OCI-M1 (cell line): Measurements from ENCODE around the gene ADO.
"Not testable (repeated sequence)": the region's sequence is repeated elsewhere in the genome, so short reads cannot be mapped to it uniquely, and the experiment has no call there.

Experiments used
- DNase-seq: peaks from one replicate; lab custom pipeline; 2025; lab: John Stamatoyannopoulos, UW

ADO gene

GRCh38 chr10:62804356-62805230, at the start of gene ADO:
ADO (plus strand) TSS chr10:62804720; CDS start chr10:62805060, 340 bp downstream.
- DNase-seq: peak; percentile 94

- DNase-seq: no peak
Observed at GRCh38 chr10:62754963-62755362, 49.6 kb upstream of the ADO start.

- DNase-seq: no peak
Observed at GRCh38 chr10:62755662-62756653, 48.6 kb upstream of the ADO start.

- DNase-seq: no peak
Observed at GRCh38 chr10:62759599-62760175, 44.8 kb upstream of the ADO start.

- no peak for DNase-seq
Observed at GRCh38 chr10:62760401-62760800, 44.1 kb upstream of the ADO start.

GRCh38 chr10:62761115-62761514, 43.4 kb upstream of the ADO start:
- DNase-seq: no peak

GRCh38 chr10:62763155-62763554, 41.4 kb upstream of the ADO start:
- no peak for DNase-seq

GRCh38 chr10:62764011-62764410, 40.5 kb upstream of the ADO start:
- no peak for DNase-seq

GRCh38 chr10:62765726-62766125, 38.8 kb upstream of the ADO start:
- DNase-seq: no peak

GRCh38 chr10:62766386-62766785, 38.1 kb upstream of the ADO start:
- DNase-seq: no peak

- peak; percentile 32 for DNase-seq
Observed at GRCh38 chr10:62769574-62770242, 34.8 kb upstream of the ADO start.

- no peak for DNase-seq
Observed at GRCh38 chr10:62772186-62772974, 32.1 kb upstream of the ADO start.

- DNase-seq: no peak
Observed at GRCh38 chr10:62778125-62778524, 26.4 kb upstream of the ADO start.

GRCh38 chr10:62779487-62780248, 24.9 kb upstream of the ADO start:
- DNase-seq: no peak

- not testable (repeated sequence) for DNase-seq
Observed at GRCh38 chr10:62784537-62784936, 20.0 kb upstream of the ADO start.

- not testable (repeated sequence) for DNase-seq
Observed at GRCh38 chr10:62788285-62788684, 16.2 kb upstream of the ADO start.

GRCh38 chr10:62788861-62789467, 15.6 kb upstream of the ADO start:
- DNase-seq: no peak

- no peak for DNase-seq
Observed at GRCh38 chr10:62790019-62790555, 14.4 kb upstream of the ADO start.

- DNase-seq: no peak
Observed at GRCh38 chr10:62790571-62790970, 13.9 kb upstream of the ADO start.
